Cardiac septum (tissue), 1 donor: ENCODE results near the gene CACNA2D2. TPM values are rescaled to one million over a fixed set of nuclear protein-coding genes. Genes with fewer than 3 reads are reported as not detected.

Source experiments
- DNase-seq: peaks from one replicate; pipeline ENCODE4 v3.0.0-alpha.2; 2020; ENCODE audit warnings: low spot score
- intact Hi-C: fragments of 100-400 bp; cut with DNase I; formaldehyde crosslinking; loops from one replicate; pipeline ENCODE4 v1.14.0; 2022
- total RNA-seq: library from RNA; stranded (reverse); fragmentation: NEBNext Ultra II Directional; extraction: Animal tissue kit (Norgen Biotek cat#: 25700); gene quantifications from one replicate; pipeline ENCODE4 v1.2.1, GENCODE V29; 2021
- donor health status: DM: no; HTN: no; CAD: no.

Gene CACNA2D2
- total RNA-seq, 1 donor from 2014 or later, result 1.4 TPM

GRCh38 chr3:50325497-50326181, 177.8 kb downstream of the CACNA2D2 start:
- intact Hi-C loops, result loop anchor here (2.0 to 5.0 kb wide), 2 partner anchors 38 to 51 kb away; no protein-coding TSS in a partner anchor

DNA sequence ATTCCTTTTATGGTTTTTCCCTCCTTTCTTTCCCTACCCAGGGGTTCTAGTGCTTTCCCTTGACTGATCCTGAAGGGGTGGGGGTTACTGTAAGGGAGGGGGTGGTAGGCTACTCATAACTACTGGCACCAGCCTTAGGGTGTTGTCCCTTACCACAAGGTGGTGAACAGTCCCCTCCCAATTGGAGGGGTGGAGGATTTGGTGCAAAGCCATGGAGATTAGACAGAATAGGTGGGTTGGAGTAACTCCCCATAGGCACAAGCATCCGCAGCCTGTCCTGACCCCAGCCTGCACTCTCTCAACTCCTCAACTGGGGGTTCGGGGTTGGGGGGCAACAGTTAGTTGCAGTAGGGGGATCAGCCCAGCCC, 178.3 kb downstream of the CACNA2D2 start:
- no peak for DNase-seq
- intact Hi-C loops, result loop anchor here (2.0 to 5.0 kb wide), 2 partner anchors 38 to 50 kb away; no protein-coding TSS in a partner anchor

More at GRCh38 chr3:50325497-50326181, 177.8 kb downstream of the CACNA2D2 start:
- DNase-seq, result no peak

- intact Hi-C loops, result loop anchor here (2.0 to 5.0 kb wide), 4 partner anchors 37 to 132 kb away; partner anchors contain the start of genes GNAI2 and GNAT1
- no peak for DNase-seq
Measured at GRCh38 chr3:50324351-50325112, 178.9 kb downstream of the CACNA2D2 start.

GRCh38 chr3:50323614-50324199, 179.7 kb downstream of the CACNA2D2 start:
- DNase-seq, result peak; percentile 89
- intact Hi-C loops, result loop anchor here (1.0 to 5.0 kb wide), 4 partner anchors 23 to 131 kb away; partner anchors contain the start of genes GNAI2 and GNAT1

- no peak for DNase-seq
- intact Hi-C loops, result loop anchor here (1.0 to 5.0 kb wide), 3 partner anchors 23 to 131 kb away; partner anchors contain the start of genes GNAI2 and GNAT1
Measured at GRCh38 chr3:50323092-50323600, 180.3 kb downstream of the CACNA2D2 start.

DNA sequence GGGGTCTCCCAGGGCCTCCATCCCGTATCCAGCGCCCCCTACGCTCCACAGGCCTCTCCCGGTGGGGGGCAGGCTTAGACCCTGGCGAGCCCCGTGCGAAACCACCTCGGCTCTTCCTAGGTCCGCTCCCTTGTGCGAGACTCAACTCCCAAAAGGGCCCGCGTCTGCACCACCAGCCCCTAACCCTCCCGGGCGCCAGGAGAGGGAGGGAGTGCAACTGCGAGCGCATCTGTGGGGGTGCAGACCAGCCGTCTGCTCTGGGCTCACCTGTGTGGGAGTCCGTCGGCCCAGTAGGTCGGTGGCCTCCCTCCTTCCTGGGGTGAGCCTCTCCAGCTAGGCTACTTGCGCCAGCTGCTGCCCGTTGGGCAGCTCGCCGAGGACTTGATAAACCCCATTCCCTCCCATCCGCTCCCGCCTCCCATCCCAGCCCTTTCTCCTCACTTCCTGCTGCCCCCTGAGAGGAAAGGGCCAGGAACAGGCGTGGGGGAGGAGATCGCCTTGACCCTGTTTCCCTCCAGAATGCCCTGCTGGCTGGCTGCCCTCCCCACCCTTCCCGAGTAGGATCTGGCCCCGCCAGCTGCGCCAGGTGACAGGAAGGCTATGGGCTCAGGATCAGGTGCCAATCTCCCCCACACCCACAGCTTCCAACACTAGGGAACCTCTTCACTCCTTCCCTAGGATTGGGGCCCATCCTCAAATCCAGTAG, 180.9 kb downstream of the CACNA2D2 start, which contains the start of gene HYAL2:
HYAL2 (minus strand) TSS at position 360 of the 706 bp plus-strand sequence. CDS start 2,256 bp downstream, outside the sequence.
- intact Hi-C loops, result loop anchor here (1.0 to 5.0 kb wide), 3 partner anchors 22 to 130 kb away; partner anchors contain the start of genes GNAI2 and GNAT1
- DNase-seq, result no peak

- intact Hi-C loops, result loop anchor here (5.0 kb wide), 2 partner anchors 85 to 130 kb away; partner anchors contain the start of genes GNAI2 and GNAT1
- no peak for DNase-seq
Measured at GRCh38 chr3:50322115-50322385, 181.4 kb downstream of the CACNA2D2 start.

GRCh38 chr3:50321336-50322114, 181.9 kb downstream of the CACNA2D2 start:
- intact Hi-C loops, result loop anchor here (5.0 kb wide), 2 partner anchors 84 to 129 kb away; partner anchors contain the start of genes GNAI2 and GNAT1
- peak; percentile 94 for DNase-seq

DNA sequence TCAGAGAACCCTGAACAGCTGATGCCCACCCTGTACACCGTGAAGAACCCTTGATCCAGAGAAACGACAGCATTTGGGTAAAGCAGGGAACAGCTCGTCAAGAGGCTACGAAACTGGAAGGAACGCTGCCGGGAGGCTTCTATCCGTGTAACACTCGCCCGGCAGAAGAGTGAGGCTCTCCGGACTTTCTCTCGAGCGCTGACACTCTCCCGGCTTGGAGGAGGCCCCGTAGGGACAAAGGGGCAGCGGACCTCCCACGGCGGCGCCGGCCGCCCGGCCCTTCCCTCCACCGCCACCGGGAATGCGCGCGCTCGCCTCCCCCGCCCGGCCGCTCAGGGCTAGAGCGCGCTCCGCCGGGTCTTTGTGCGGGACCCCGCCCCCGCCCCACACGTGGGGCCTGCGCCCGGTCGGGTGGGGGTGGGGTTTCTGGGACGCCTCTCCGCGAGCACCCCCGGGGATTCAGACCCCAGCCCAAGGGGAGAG, 182.5 kb downstream of the CACNA2D2 start:
- DNase-seq, result peak; percentile 91
- intact Hi-C loops, result loop anchor here (5.0 kb wide), 2 partner anchors 84 to 129 kb away; partner anchors contain the start of genes GNAI2 and GNAT1

DNA sequence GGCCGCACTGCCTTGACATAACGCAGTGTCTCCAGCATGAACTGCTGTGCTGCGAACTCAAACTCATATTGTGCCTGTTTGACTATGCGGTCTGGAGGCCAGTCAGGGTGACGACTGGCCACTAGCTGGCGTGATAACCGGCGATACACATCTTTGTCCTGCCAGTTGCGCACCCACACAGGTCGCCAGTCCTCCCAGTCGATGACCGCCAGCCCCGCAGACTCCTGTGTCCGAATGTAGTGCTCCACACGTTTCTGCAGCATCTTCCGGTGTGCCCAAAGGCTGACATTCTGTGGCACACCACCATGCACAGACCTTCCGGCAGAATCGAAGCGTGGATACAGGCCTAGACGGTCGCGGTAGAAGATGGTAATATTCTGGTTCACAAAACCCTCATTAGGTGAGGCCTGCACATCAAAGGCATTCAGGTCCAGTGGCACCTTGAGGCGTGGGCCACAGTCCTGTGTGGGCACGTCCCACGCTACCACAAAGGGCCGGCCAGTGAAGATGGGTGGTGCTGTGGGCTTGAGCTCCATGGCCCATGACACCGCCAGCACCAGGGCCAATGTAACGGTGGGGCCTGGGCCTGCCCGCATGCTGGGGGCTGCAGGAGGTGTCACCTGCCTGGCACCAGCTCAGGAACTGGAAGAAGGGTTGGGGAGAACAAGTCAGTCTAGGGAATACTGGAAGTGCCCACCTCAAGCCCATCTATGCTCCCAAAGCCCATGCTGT, 183.4 kb downstream of the CACNA2D2 start:
- intact Hi-C loops, result loop anchor here (5.0 kb wide), 2 partner anchors 83 to 128 kb away; partner anchors contain the start of genes GNAI2 and GNAT1
- DNase-seq, result no peak

DNA sequence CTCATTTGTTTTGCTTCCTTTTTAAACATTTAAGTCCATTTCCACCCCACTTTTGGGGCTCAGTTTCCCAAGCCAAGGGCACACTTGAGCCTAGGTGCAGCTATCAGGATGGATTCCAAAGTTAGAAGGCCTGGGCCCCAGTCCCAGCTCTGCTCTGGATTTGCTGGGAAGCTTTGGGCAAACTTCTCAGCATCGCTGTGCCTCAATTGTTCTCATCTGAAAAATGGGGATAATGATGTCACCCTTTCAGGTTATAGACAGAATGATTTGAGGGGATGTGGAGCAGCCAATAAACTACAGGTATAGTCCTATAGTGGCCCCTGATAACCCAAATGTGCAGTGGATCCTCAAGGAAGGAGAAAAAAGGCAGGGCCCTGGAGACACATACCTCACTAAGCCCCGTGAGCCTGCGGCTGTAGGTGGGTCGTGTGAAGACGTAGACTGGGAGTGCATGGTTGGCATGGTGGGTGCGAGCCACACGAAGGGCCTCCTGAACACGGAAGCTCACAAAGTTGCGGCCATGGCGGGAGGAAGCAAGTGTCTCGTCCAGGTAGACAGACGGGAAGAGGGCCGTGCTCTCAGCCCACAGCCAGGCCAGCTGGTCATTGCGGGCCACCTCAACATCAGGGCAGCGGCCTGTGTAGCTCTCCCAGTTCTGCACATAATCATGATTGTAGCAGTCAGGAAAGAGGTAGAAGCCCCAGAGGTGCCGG, 184.1 kb downstream of the CACNA2D2 start:
- no peak for DNase-seq
- intact Hi-C loops, result no loop called here

GRCh38 chr3:50318615-50319014, 184.8 kb downstream of the CACNA2D2 start:
- intact Hi-C loops, result no loop called here
- no peak for DNase-seq

DNA sequence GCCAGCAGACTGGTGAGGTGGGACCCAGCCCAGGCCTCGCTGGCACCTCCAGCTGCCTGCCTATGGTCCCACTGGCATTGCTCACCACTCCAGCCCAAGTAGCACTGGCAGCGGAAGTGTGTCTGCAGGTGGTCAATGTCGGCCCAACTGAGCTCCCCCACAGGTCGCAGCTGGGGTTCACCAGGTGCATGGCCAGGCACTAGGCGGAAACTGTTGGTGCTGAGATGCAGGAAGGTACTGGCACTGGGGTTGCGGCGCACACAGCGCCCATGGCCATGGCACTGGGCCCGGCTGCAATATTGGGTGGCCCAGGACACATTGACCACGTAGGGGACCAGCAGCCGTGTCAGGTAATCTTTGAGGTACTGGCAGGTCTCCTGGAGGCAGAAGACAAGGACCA, 185.3 kb downstream of the CACNA2D2 start:
- intact Hi-C loops, result no loop called here

GRCh38 chr3:50317300-50317699, 186.1 kb downstream of the CACNA2D2 start:
- intact Hi-C loops, result no loop called here
- no peak for DNase-seq

More for the DNA sequence above, 185.3 kb downstream of the CACNA2D2 start:
- no peak for DNase-seq

GRCh38 chr3:50316657-50317242, 186.7 kb downstream of the CACNA2D2 start:
- no peak for DNase-seq
- intact Hi-C loops, result no loop called here

- no peak for DNase-seq
- intact Hi-C loops, result no loop called here
Measured at GRCh38 chr3:50314816-50315215, 188.6 kb downstream of the CACNA2D2 start.
